B cell (primary cell): ENCODE results near the gene CDCA5. TPM values are rescaled to one million over a fixed set of nuclear protein-coding genes. Genes with fewer than 3 reads are reported as not detected.

Experiments used
- ATAC-seq: fragments of 200-7000 bp; cut with Tn5 transposase; one replicate; pipeline ENCODE4 v1.10.0; 2021; ENCODE audit warnings: low read depth, mild to moderate bottlenecking, moderate number of reproducible peaks, moderate library complexity
- CTCF ChIA-PET: fragments of 350-600 bp; sonication (Branson Sonifier 250); formaldehyde crosslinking; loops from one replicate; lab custom pipeline; 2021; ENCODE audit warnings: antibody characterized with exemption, inconsistent platforms; lab: Charles Lee
- POLR2A ChIA-PET: fragments of 350-600 bp; sonication (Branson Sonifier 250); formaldehyde crosslinking; loops from one replicate; lab custom pipeline; 2021; ENCODE audit warnings: antibody characterized with exemption; lab: Charles Lee
- DNase-seq: peaks from one replicate; pipeline ENCODE4 v3.0.0; 2013
- H2AFZ ChIP-seq: 2 replicates; pipeline ENCODE4 v1.6.1; 2012; ENCODE audit warnings: mild to moderate bottlenecking, low read depth, low read length; ENCODE audit not compliant: insufficient read depth, poor library complexity, severe bottlenecking
- H3K27ac ChIP-seq, 2 donors: 1 replicate in 1 of 2; 2 replicates in 1 of 2; pipeline ENCODE4 v1.5.1; 2012 to 2013; ENCODE audit warnings: low read length in 2 of 2, mild to moderate bottlenecking in 2 of 2, moderate library complexity in 1 of 2
- H3K27me3 ChIP-seq, 4 experiments: fragments of 200-600 bp in 1 of 4; sonication (generic) in 1 of 4; replicated peaks in 1 of 4; 1 replicate in 2 of 4; 2 replicates in 2 of 4; pipeline versions ENCODE4 v1.6.1 to v1.7.0; 2013 to 2016; ENCODE audit warnings: low read length in 3 of 4, mild to moderate bottlenecking in 2 of 4, mixed read lengths in 1 of 4, moderate library complexity in 1 of 4; ENCODE audit not compliant: insufficient read depth in 4 of 4, control insufficient read depth in 3 of 4; ENCODE audit errors: control extremely low read depth in 1 of 4
- H3K36me3 ChIP-seq, 2 experiments: replicated peaks in 1 of 2; 1 replicate in 1 of 2; 2 replicates in 1 of 2; pipeline versions ENCODE4 v1.6.1 to v1.7.1; 2013; ENCODE audit warnings: low read length in 1 of 2; ENCODE audit not compliant: insufficient read depth in 2 of 2, control insufficient read depth in 1 of 2; ENCODE audit errors: control extremely low read depth in 1 of 2, extremely low read depth in 1 of 2
- H3K4me1 ChIP-seq, 2 donors: fragments of 200-600 bp in 1 of 2; sonication (generic) in 1 of 2; 1 replicate in 1 of 2; 2 replicates in 1 of 2; pipeline versions ENCODE4 v1.5.1 to v1.6.1; 2013 to 2017; ENCODE audit warnings: low read length in 2 of 2; ENCODE audit not compliant: control insufficient read depth in 2 of 2, insufficient read depth in 2 of 2
- H3K4me2 ChIP-seq: replicated peaks from 2 replicates; pipeline ENCODE3; 2012; ENCODE audit warnings: mild to moderate bottlenecking, low read depth, low read length; ENCODE audit not compliant: poor library complexity, severe bottlenecking
- H3K4me3 ChIP-seq, 5 experiments: fragments of 200-600 bp in 1 of 5; sonication (generic) in 1 of 5; 1 replicate in 3 of 5; 2 replicates in 2 of 5; pipeline versions ENCODE4 v1.5.1 to v1.7.0; 2011 to 2016; ENCODE audit warnings: low read length in 4 of 5, mild to moderate bottlenecking in 4 of 5, low read depth in 2 of 5, control low read depth in 1 of 5, moderate library complexity in 1 of 5; ENCODE audit not compliant: insufficient read depth in 1 of 5; ENCODE audit errors: control extremely low read depth in 1 of 5, extremely low read depth in 1 of 5
- H3K79me2 ChIP-seq: fragments of 200-600 bp; sonication (generic); one replicate; pipeline ENCODE4 v1.6.0; 2016; ENCODE audit warnings: low read length; ENCODE audit not compliant: control insufficient read depth, insufficient read depth
- H3K9ac ChIP-seq: fragments of 200-600 bp; sonication (generic); 2 replicates; pipeline ENCODE4 v1.6.1; 2017; ENCODE audit warnings: mild to moderate bottlenecking, low read length, moderate library complexity
- H3K9me3 ChIP-seq, 3 donors: one replicate each; pipeline versions ENCODE4 v1.6.1 to v1.7.1; 2013; ENCODE audit warnings: low read length in 2 of 3; ENCODE audit not compliant: control insufficient read depth in 2 of 3, insufficient read depth in 1 of 3; ENCODE audit errors: control extremely low read depth in 1 of 3
- H4K20me1 ChIP-seq: 2 replicates; pipeline ENCODE4 v1.6.0; 2012; ENCODE audit warnings: mild to moderate bottlenecking, low read length; ENCODE audit not compliant: insufficient read depth, control insufficient read depth, poor library complexity, severe bottlenecking
- H3K27ac Mint-ChIP-seq: one replicate; pipeline ENCODE4 v1.8.0; 2021; ENCODE audit warnings: mixed read lengths
- H3K27me3 Mint-ChIP-seq: one replicate; pipeline ENCODE4 v1.8.0; 2021; ENCODE audit warnings: mixed read lengths
- H3K4me1 Mint-ChIP-seq: one replicate; pipeline ENCODE4 v1.8.0; 2021; ENCODE audit warnings: mixed read lengths
- H3K4me3 Mint-ChIP-seq: one replicate; pipeline ENCODE4 v1.8.0; 2021; ENCODE audit warnings: mixed read lengths
- H3K9me3 Mint-ChIP-seq: one replicate; pipeline ENCODE4 v1.8.0; 2022; ENCODE audit warnings: mixed read lengths; ENCODE audit not compliant: insufficient read depth
- EZH2 ChIP-seq: IDR thresholded peaks from 2 replicates; pipeline ENCODE4 v1.6.1; 2012; ENCODE audit warnings: borderline replicate concordance, low read depth, mild to moderate bottlenecking, moderate library complexity, low read length; ENCODE audit not compliant: insufficient read depth, poor library complexity, severe bottlenecking
- WGBS: methylation state at CpG from one replicate; pipeline ENCODE4 v1.1.5; 2013; ENCODE audit warnings: missing lambda C conversion rate; ENCODE audit not compliant: insufficient coverage; 5-methylcytosine and 5-hydroxymethylcytosine counted together
- intact Hi-C: fragments of 100-400 bp; cut with micrococcal nuclease; formaldehyde crosslinking; loops from one replicate; pipeline ENCODE4 v1.10.0; 2022
- polyA plus RNA-seq: library from polyadenylated mRNA; depleted of rRNA; stranded (reverse); fragments of >200 nt; gene quantifications from 2 replicates; pipeline ENCODE4 v1.2.3, GENCODE V29; 2012
- total RNA-seq, 2 donors: library from RNA; stranded (reverse); fragments of 120-200 nt in 1 of 2; gene quantifications; 1 replicate in 1 of 2; 2 replicates in 1 of 2; pipeline versions ENCODE4 v1.2.3 to v1.2.4, GENCODE V29; 2013 to 2022
- TF ChIP-seq, protein P1 (sequence below): fragments of 200-600 bp; IDR thresholded peaks from one replicate; pipeline ENCODE4 v1.8.0; 2022; ENCODE audit warnings: antibody characterized with exemption, mild to moderate bottlenecking

CDCA5 gene
- total and polyA plus RNA-seq, 2 donors (not counting 1 experiment from before 2014, with no cell fraction given) = 1.1 to 1.4 TPM

DNA sequence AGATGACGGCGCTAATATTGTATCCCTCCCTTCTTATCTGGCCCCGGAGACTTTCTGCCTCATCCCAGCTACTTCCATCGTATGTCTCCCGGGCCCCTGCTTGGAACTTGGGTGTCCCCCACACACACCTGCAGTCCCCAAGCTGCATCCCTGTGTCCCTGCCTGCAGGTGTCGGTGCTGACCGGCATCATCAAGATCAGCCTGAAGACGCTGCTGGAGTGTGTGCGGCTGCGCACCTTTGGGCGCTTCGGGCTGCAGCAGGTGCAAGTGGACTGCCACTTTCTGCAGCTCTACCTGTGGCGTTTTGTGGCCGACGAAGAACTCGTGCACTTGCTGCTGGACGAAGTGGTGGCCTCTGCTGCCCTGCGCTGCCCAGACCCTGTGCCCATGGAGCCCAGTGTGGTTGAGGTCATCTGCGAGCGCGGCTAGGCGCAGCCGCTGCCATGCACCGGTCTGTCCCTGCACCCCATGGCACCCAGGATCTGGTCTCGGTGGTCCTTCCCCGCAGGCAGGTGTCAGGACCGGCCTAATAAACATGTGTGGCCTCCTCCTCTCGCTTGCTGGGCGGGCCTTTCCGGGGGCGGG, 27.4 kb upstream of the CDCA5 start:
- H3K4me1 Mint-ChIP-seq = peaks cover 49% of the 10 kb centered on the region
- WGBS = 68% methylated on average over 31 of the region's 31 CpGs

More for the DNA sequence above, 27.4 kb upstream of the CDCA5 start:
- Mint-ChIP-seq H3K4me3 (peak overlapping the region; percentile 89), H3K27ac (peak overlapping the region; percentile 84), H3K27me3 (no peaks in the 10 kb centered on the region), H3K9me3 (no peaks in the 10 kb centered on the region)
- Histone ChIP-seq H3K27ac (peak overlapping the region in 1 of 2 donors; percentile 16), H3K4me2 (peak overlapping the region; percentile 99), H4K20me1 (peaks cover 43% of the 10 kb centered on the region), H3K4me1 (peaks cover 22 to 45% of the 10 kb centered on the region in 2 donors), H3K4me3 (peak overlapping the region in 2 of 5 experiments; percentile 58 to 75), H2AFZ (peak overlapping the region; percentile 64), H3K36me3 (peaks cover 0 to 33% of the 10 kb centered on the region in 2 experiments), H3K27me3 (no peaks in the 10 kb centered on the region), H3K79me2 (peaks cover 50% of the 10 kb centered on the region), H3K9me3 (no peaks in the 10 kb centered on the region), H3K9ac (peak overlapping the region; percentile 80)
- intact Hi-C loops = loop anchor here (2.0 to 10.0 kb wide), 7 partner anchors 70 to 504 kb away; partner anchors contain the start of genes ATG2A, CDC42BPG, CDC42EP2 and MAP3K11
- ChIA-PET POLR2A (interaction anchor here (0.9 to 3.6 kb wide), 10 partner anchors 10 to 263 kb away, joined by 3 to 27 read pairs (median 8); partner anchors contain the start of genes ARL2, CAPN1, DPF2 and FAU), CTCF (interaction anchor here (0.5 to 7.7 kb wide), 33 partner anchors 9 to 422 kb away, joined by 3 to 118 read pairs (median 5); partner anchors contain the start of genes ARL2, CAPN1, CDCA5 and FAU)
- no peak for ATAC-seq
- no peak for DNase-seq
- TF ChIP-seq EZH2 = no peak
- TF ChIP-seq, protein P1, sequence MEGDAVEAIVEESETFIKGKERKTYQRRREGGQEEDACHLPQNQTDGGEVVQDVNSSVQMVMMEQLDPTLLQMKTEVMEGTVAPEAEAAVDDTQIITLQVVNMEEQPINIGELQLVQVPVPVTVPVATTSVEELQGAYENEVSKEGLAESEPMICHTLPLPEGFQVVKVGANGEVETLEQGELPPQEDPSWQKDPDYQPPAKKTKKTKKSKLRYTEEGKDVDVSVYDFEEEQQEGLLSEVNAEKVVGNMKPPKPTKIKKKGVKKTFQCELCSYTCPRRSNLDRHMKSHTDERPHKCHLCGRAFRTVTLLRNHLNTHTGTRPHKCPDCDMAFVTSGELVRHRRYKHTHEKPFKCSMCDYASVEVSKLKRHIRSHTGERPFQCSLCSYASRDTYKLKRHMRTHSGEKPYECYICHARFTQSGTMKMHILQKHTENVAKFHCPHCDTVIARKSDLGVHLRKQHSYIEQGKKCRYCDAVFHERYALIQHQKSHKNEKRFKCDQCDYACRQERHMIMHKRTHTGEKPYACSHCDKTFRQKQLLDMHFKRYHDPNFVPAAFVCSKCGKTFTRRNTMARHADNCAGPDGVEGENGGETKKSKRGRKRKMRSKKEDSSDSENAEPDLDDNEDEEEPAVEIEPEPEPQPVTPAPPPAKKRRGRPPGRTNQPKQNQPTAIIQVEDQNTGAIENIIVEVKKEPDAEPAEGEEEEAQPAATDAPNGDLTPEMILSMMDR = no peak
